ENCODE results near the gene GRIA2. TPM values are rescaled to one million over a fixed set of nuclear protein-coding genes. Genes with fewer than 3 reads are reported as not detected.

GRIA2 gene
- total RNA-seq, 2 experiments from 2014 or later, result not detected

DNA sequence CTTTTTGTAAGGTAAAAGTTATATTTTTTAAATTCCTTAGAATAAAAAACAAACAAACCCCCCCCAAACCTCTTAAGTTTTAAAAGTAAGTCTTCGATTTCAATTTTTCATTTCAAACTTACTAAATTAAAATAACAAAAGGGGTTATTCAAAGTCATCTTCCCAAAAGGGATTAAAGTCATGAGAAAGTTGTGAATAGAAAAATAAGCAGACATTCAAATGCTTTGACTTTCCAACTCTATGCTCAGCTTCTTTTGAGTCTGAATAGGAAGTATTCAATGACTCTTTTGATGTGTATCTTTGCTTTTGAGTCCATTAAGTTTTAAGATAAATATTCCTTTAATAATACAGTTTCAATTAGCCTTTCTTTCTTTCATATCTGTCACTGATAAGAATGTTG is 138.3 kb downstream of the GRIA2 start:
- ChIA-PET CTCF (no interaction called here), POLR2A (no interaction called here)

DNA sequence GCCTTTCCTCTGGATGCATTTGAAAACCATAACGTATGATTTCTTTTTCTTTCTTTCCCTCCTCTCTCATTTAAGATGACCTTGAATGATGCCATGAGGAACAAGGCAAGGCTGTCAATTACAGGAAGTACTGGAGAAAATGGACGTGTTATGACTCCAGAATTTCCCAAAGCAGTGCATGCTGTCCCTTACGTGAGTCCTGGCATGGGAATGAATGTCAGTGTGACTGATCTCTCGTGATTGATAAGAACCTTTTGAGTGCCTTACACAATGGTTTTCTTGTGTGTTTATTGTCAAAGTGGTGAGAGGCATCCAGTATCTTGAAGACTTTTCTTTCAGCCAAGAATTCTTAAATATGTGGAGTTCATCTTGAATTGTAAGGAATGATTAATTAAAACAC is 142.8 kb downstream of the GRIA2 start:
- ChIA-PET CTCF (no interaction called here), POLR2A (no interaction called here)

DNA sequence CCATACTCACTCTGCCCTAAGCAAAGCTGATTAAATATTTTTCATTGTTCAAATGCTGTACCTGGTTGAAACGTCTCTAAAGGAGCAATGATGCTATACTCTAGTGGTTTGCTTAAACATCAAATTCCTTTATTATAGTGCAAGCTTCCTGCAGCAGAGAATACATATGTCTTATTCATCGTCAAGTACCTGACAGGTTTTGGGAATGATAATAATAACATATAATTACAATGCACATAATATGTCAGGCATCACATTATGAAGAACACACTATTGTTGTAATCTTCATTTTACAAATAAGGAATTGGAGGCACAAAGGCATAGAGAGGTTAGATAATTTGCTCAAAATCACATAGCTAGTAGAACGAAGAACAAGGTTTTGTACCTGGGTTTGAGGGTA is 151.6 kb downstream of the GRIA2 start:
- POLR2A ChIA-PET, result no interaction called here
- CTCF ChIA-PET, result no interaction called here

DNA sequence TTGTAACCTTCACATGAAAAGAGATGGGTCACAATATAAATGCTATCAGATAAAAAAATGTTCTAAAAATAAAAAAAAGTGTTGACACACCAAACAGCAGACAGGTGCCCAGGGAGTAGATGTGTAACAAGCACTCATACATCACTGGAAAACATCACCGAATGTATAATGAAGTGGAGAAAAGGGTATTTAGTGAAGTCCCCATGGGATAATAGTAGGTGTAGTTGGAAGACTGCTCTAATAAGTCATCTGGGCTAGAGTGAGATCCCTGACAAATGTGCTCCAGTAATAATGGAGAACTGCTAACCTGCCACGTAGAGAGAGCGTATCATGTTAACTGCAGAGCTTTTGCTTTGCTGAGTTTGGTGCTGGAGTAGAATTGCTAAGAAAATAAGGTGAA is 152.0 kb downstream of the GRIA2 start:
- POLR2A ChIA-PET, result no interaction called here
- CTCF ChIA-PET, result no interaction called here

DNA sequence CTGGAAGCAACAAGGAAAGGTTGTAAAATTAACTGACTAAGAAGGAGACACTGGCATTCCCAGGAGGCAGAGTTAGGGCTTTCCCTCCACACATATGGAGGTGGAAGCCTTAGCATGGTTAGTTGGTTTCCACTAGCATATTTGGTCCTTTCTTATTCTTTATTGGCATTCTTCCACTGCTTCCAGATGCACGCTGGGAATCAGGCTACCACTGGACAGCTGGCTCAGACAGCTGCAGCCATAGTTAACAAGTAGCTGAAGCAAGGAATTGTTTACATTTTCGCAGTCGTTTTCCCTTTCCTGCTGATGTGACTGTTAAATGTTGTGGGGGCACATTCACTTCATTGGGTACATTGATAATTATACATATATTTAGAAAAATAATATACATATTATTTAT is 169.2 kb downstream of the GRIA2 start:
- ChIA-PET CTCF (no interaction called here), POLR2A (no interaction called here)

DNA sequence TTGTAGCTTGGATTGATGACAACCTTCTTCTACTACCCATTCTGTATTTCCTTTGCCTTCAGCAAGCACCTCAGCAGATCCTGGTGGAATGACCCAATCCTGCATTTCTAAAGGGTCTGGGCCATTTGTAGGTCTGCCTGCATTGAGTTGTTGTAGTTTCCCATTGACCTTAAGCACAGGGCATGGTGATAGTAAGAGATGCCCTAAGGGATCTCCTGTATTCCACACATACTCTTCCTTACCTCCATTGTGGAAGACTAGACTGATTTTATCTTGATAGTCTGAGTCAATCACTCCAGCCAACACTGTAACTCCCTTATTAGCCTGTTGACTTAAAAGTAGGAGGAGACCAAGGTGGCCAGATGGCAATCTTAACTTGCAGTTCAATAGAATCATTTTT is 184.5 kb downstream of the GRIA2 start:
- POLR2A ChIA-PET, result no interaction called here
- CTCF ChIA-PET, result no interaction called here

Other genes starting within 250 kb of the GRIA2 start
- gene PDGFC, start 248.9 kb upstream of the GRIA2 start, total RNA-seq, result not detected
- gene GLRB, start 144.6 kb upstream of the GRIA2 start, total RNA-seq, result not detected